IMR-90 (cell line): ENCODE data around the gene ENOX1. TPM values are rescaled to one million over a fixed set of nuclear protein-coding genes. Genes with fewer than 3 reads are reported as not detected.

Source experiments
- ATAC-seq: fragments of 200-7000 bp; cut with Tn5 transposase; 2 replicates; pipeline ENCODE4 v1.9.1; 2020; ENCODE audit warnings: low read depth, mild to moderate bottlenecking, moderate library complexity
- BruUV-seq: library from RNA; stranded (reverse); fragments of 400-500 nt; replicated peaks from 2 replicates; lab custom pipeline; 2021; lab: Mats Ljungman, UMichigan
- CTCF ChIA-PET: fragments of 300-600 bp; formaldehyde crosslinking; extraction: SDS; loops from one replicate; lab custom pipeline; 2021; ENCODE audit warnings: antibody characterized with exemption; lab: Yijun Ruan, JAX
- POLR2A ChIA-PET: fragments of 300-600 bp; sonication (Branson Sonifier 250); formaldehyde crosslinking; loops from one replicate; lab custom pipeline; 2022; ENCODE audit warnings: antibody characterized with exemption; ENCODE audit not compliant: unreplicated experiment; lab: Charles Lee
- DNase-seq: peaks from one replicate; pipeline ENCODE4 v3.0.0; 2013
- H2AFZ ChIP-seq: replicated peaks from 2 replicates; pipeline ENCODE3; 2013; ENCODE audit warnings: low read length, mild to moderate bottlenecking; ENCODE audit not compliant: poor library complexity
- H2AK5ac ChIP-seq: 2 replicates; pipeline ENCODE4 v1.6.1; 2013; ENCODE audit warnings: low read depth, low read length, inconsistent platforms
- H2AK9ac ChIP-seq: replicated peaks from 2 replicates; pipeline ENCODE3; 2013; ENCODE audit warnings: mild to moderate bottlenecking, low read depth, low read length, moderate library complexity; ENCODE audit not compliant: poor library complexity
- H2BK120ac ChIP-seq: 2 replicates; pipeline ENCODE4 v1.6.1; 2013; ENCODE audit warnings: low read depth, low read length, inconsistent platforms
- H2BK15ac ChIP-seq: 3 replicates; pipeline ENCODE4 v1.6.1; 2013; ENCODE audit warnings: low read depth, low read length, inconsistent platforms
- H2BK20ac ChIP-seq: 2 replicates; pipeline ENCODE4 v1.6.1; 2013; ENCODE audit warnings: low read depth, mild to moderate bottlenecking, inconsistent platforms, low read length, moderate library complexity
- H2BK5ac ChIP-seq: 2 replicates; pipeline ENCODE4 v1.6.1; 2013; ENCODE audit warnings: mild to moderate bottlenecking, low read depth, low read length, inconsistent platforms; ENCODE audit not compliant: poor library complexity, severe bottlenecking
- H3K14ac ChIP-seq: replicated peaks from 2 replicates; pipeline ENCODE4 v1.6.1; 2013; ENCODE audit warnings: low read depth, low read length, inconsistent platforms
- H3K18ac ChIP-seq: 2 replicates; pipeline ENCODE4 v1.6.1; 2013; ENCODE audit warnings: low read depth, low read length, control low read depth
- H3K23ac ChIP-seq: 2 replicates; pipeline ENCODE4 v1.6.1; 2013; ENCODE audit warnings: low read depth, low read length, inconsistent platforms
- H3K27ac ChIP-seq: 2 replicates; pipeline ENCODE4 v1.5.1; 2013; ENCODE audit warnings: mild to moderate bottlenecking, control low read depth, low read length; ENCODE audit not compliant: insufficient read depth
- H3K27me3 ChIP-seq: 2 replicates; pipeline ENCODE4 v1.6.1; 2013; ENCODE audit warnings: low read length; ENCODE audit not compliant: control insufficient read depth, insufficient read depth
- H3K36me3 ChIP-seq: 2 replicates; pipeline ENCODE4 v1.6.1; 2013; ENCODE audit warnings: low read length, mixed read lengths; ENCODE audit not compliant: control insufficient read depth, insufficient read depth
- H3K4ac ChIP-seq: 2 replicates; pipeline ENCODE4 v1.6.1; 2013; ENCODE audit warnings: low read depth, low read length, inconsistent platforms
- H3K4me1 ChIP-seq: 2 replicates; pipeline ENCODE4 v1.6.1; 2013; ENCODE audit warnings: low read length, mixed read lengths; ENCODE audit not compliant: control insufficient read depth, insufficient read depth
- H3K4me2 ChIP-seq: 2 replicates; pipeline ENCODE4 v1.6.1; 2013; ENCODE audit warnings: low read depth, mild to moderate bottlenecking, control low read depth, low read length, moderate library complexity
- H3K4me3 ChIP-seq: 2 replicates; pipeline ENCODE4 v1.5.1; 2013; ENCODE audit warnings: low read depth, mild to moderate bottlenecking, control low read depth, low read length, moderate library complexity; ENCODE audit not compliant: insufficient read depth
- H3K56ac ChIP-seq: 2 replicates; pipeline ENCODE4 v1.6.1; 2013; ENCODE audit warnings: low read length, inconsistent platforms; ENCODE audit not compliant: insufficient read depth; ENCODE audit errors: extremely low read depth
- H3K79me1 ChIP-seq, 2 experiments: 2 replicates each; pipeline ENCODE4 v1.6.1; 2013; ENCODE audit warnings: low read length in 2 of 2, inconsistent platforms in 1 of 2, low read depth in 1 of 2
- H3K9ac ChIP-seq: 2 replicates; pipeline ENCODE4 v1.6.1; 2013; ENCODE audit warnings: low read depth, low read length, control low read depth
- H3K9me1 ChIP-seq: 2 replicates; pipeline ENCODE4 v1.6.1; 2013; ENCODE audit warnings: low read length, inconsistent platforms; ENCODE audit not compliant: insufficient read depth
- H3K9me3 ChIP-seq: 2 replicates; pipeline ENCODE4 v1.6.1; 2013; ENCODE audit warnings: low read length; ENCODE audit not compliant: control insufficient read depth, insufficient read depth
- H4K20me1 ChIP-seq: 2 replicates; pipeline ENCODE4 v1.6.1; 2013; ENCODE audit warnings: low read length, inconsistent platforms; ENCODE audit not compliant: insufficient read depth
- H4K5ac ChIP-seq: 2 replicates; pipeline ENCODE4 v1.6.1; 2013; ENCODE audit warnings: mild to moderate bottlenecking, low read depth, low read length, control low read depth
- H4K8ac ChIP-seq, 2 experiments: 2 replicates each; pipeline ENCODE4 v1.6.1; 2013; ENCODE audit warnings: low read depth in 2 of 2, low read length in 2 of 2, control low read depth in 1 of 2, inconsistent platforms in 1 of 2
- H4K91ac ChIP-seq: 2 replicates; pipeline ENCODE4 v1.6.1; 2013; ENCODE audit warnings: low read depth, low read length, inconsistent platforms; ENCODE audit not compliant: insufficient read depth
- BHLHE40 ChIP-seq: fragments of 150-350 bp; IDR thresholded peaks from 2 replicates; pipeline ENCODE4 v1.6.1; 2016; ENCODE audit warnings: mild to moderate bottlenecking, low read depth, low read length
- FOS ChIP-seq: fragments of 150-350 bp; IDR thresholded peaks from 2 replicates; pipeline ENCODE4 v1.6.1; 2016; ENCODE audit warnings: low read depth, low read length
- MAFK ChIP-seq: IDR thresholded peaks from 2 replicates; pipeline ENCODE4 v1.6.1; 2012; ENCODE audit warnings: low read depth, low read length, improper control_type of control experiment
- MAZ ChIP-seq: IDR thresholded peaks from 2 replicates; pipeline ENCODE4 v1.6.1; 2012; ENCODE audit warnings: low read depth, mild to moderate bottlenecking, low read length, improper control_type of control experiment, moderate library complexity, borderline replicate concordance
- NFE2L2 ChIP-seq: fragments of 150-350 bp; IDR thresholded peaks from 2 replicates; pipeline ENCODE4 v1.6.1; 2016; ENCODE audit warnings: low read depth, mild to moderate bottlenecking, low read length
- POLR2A ChIP-seq: IDR thresholded peaks from 2 replicates; pipeline ENCODE4 v1.6.1; 2012; ENCODE audit warnings: mild to moderate bottlenecking, low read depth, low read length
- RAD21 ChIP-seq: IDR thresholded peaks from 2 replicates; pipeline ENCODE4 v1.6.1; 2012; ENCODE audit warnings: low read length, improper control_type of control experiment
- RCOR1 ChIP-seq: IDR thresholded peaks from 2 replicates; pipeline ENCODE4 v1.6.1; 2012; ENCODE audit warnings: mild to moderate bottlenecking, low read length, improper control_type of control experiment; ENCODE audit not compliant: insufficient replicate concordance
- SMC3 ChIP-seq: fragments of 150-350 bp; IDR thresholded peaks from 2 replicates; pipeline ENCODE4 v1.6.1; 2016; ENCODE audit warnings: low read depth, mild to moderate bottlenecking, antibody characterized with exemption, low read length, moderate library complexity
- WGBS, 2 experiments: methylation state at CpG; one replicate each; pipeline versions ENCODE4 v1.1.5 to v1.1.7; 2013; ENCODE audit warnings: missing lambda C conversion rate in 2 of 2; ENCODE audit not compliant: insufficient read length in 1 of 2; ENCODE audit errors: extremely low coverage in 2 of 2; 5-methylcytosine and 5-hydroxymethylcytosine counted together
- dilution Hi-C: fragments of 300-500 bp; cut with HindIII; formaldehyde crosslinking; loops from one replicate; pipeline ENCODE4 v1.14.3; 2018; ENCODE audit warnings: low sequenced_read_pairs; ENCODE audit not compliant: unreplicated experiment
- in situ Hi-C: fragments of 300-500 bp; cut with MboI; formaldehyde crosslinking; loops from 3 replicates; pipeline ENCODE4 v1.14.3; 2019; ENCODE audit warnings: low sequenced_read_pairs, inconsistent platforms, mixed read lengths
- intact Hi-C: fragments of 100-400 bp; cut with micrococcal nuclease; formaldehyde crosslinking; loops from 2 replicates; pipeline ENCODE4 v1.10.0; 2022
- polyA plus RNA-seq, 3 experiments: library from polyadenylated mRNA; depleted of rRNA; stranded (reverse); fragments of >200 nt; gene quantifications; 2 replicates each; pipeline ENCODE4 v1.2.3, GENCODE V29; 2012; ENCODE audit warnings: low replicate concordance in 1 of 3
- total RNA-seq: library from RNA; depleted of rRNA; stranded (reverse); fragments of >200 nt; gene quantifications from 2 replicates; pipeline ENCODE4 v1.2.3, GENCODE V29; 2012
- TF ChIP-seq, protein P1 (sequence below): fragments of 150-350 bp; IDR thresholded peaks from 2 replicates; pipeline ENCODE4 v1.6.1; 2016; ENCODE audit warnings: low read depth, mild to moderate bottlenecking, low read length, moderate library complexity, borderline replicate concordance
- TF ChIP-seq, protein P2 (sequence below): fragments of 150-350 bp; IDR thresholded peaks from 2 replicates; pipeline ENCODE4 v1.6.1; 2017; ENCODE audit warnings: mild to moderate bottlenecking, antibody characterized with exemption, low read length, low read depth
- TF ChIP-seq, protein P3 (sequence below): conservative IDR thresholded peaks from 2 replicates; pipeline ENCODE4 v1.5.1; 2012; ENCODE audit warnings: mild to moderate bottlenecking, low read depth, low read length, improper control_type of control experiment

Gene ENOX1
- total and polyA plus RNA-seq, 2 of the 4 experiments (the other 2 are of a cell fraction): 0.99 to 1.3 TPM

DNA sequence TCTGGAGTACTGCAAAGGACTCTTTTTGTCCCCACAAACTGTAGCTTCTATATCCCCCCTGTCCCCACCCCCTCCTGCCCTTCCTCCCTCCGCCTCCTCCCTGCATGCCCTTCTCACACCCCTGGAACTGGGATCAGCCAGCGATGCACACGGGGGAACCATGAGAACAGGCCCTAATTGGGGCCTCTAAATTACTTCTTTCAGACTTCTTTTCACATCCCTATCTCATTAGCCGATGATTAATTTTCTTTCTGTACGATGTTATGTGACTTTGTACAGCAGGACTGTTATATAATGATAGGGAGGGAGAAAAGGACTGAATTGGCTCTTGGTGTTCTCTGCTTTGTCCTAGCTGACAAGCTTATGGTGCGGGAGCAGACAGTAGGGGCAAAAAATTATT, 415.9 kb downstream of the ENOX1 start:
- H3K36me3 ChIP-seq: no peaks in the 10 kb centered on the region
- H3K4me3 ChIP-seq: no peak overlapping the region
- dilution Hi-C loops (no loop called here), intact Hi-C loops (loop anchor here (10.0 kb wide), 1 partner anchor 504 kb away; the partner anchor contains the start of genes CCDC122 and LACC1), in situ Hi-C loops (no loop called here)
- H3K14ac ChIP-seq: no peak overlapping the region
- no peak overlapping the region for H3K18ac ChIP-seq
- H2BK5ac ChIP-seq: no peak overlapping the region
- peaks cover 3% of the 10 kb centered on the region; the same call in 1 of the 2 replicates for H3K9me3 ChIP-seq
- ChIA-PET POLR2A (no interaction called here), CTCF (no interaction called here)
- no peak overlapping the region for H3K9ac ChIP-seq
- no peak for DNase-seq
- H3K56ac ChIP-seq: no peak overlapping the region
- BruUV-seq: no TSS peak
- H2BK15ac ChIP-seq: no peak overlapping the region
- no peak overlapping the region for H3K27ac ChIP-seq
- peaks cover 5% of the 10 kb centered on the region for H3K4me1 ChIP-seq
- H3K23ac ChIP-seq: no peak overlapping the region
- TF ChIP-seq, protein P1, sequence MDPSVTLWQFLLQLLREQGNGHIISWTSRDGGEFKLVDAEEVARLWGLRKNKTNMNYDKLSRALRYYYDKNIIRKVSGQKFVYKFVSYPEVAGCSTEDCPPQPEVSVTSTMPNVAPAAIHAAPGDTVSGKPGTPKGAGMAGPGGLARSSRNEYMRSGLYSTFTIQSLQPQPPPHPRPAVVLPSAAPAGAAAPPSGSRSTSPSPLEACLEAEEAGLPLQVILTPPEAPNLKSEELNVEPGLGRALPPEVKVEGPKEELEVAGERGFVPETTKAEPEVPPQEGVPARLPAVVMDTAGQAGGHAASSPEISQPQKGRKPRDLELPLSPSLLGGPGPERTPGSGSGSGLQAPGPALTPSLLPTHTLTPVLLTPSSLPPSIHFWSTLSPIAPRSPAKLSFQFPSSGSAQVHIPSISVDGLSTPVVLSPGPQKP: no peak
- TF ChIP-seq MAZ (no peak), BHLHE40 (no peak), POLR2A (no peak), NFE2L2 (no peak), RAD21 (no peak), FOS (no peak), RCOR1 (no peak), MAFK (no peak), SMC3 (no peak)
- TF ChIP-seq, protein P2, sequence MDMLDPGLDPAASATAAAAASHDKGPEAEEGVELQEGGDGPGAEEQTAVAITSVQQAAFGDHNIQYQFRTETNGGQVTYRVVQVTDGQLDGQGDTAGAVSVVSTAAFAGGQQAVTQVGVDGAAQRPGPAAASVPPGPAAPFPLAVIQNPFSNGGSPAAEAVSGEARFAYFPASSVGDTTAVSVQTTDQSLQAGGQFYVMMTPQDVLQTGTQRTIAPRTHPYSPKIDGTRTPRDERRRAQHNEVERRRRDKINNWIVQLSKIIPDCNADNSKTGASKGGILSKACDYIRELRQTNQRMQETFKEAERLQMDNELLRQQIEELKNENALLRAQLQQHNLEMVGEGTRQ: no peak
- TF ChIP-seq, protein P3, sequence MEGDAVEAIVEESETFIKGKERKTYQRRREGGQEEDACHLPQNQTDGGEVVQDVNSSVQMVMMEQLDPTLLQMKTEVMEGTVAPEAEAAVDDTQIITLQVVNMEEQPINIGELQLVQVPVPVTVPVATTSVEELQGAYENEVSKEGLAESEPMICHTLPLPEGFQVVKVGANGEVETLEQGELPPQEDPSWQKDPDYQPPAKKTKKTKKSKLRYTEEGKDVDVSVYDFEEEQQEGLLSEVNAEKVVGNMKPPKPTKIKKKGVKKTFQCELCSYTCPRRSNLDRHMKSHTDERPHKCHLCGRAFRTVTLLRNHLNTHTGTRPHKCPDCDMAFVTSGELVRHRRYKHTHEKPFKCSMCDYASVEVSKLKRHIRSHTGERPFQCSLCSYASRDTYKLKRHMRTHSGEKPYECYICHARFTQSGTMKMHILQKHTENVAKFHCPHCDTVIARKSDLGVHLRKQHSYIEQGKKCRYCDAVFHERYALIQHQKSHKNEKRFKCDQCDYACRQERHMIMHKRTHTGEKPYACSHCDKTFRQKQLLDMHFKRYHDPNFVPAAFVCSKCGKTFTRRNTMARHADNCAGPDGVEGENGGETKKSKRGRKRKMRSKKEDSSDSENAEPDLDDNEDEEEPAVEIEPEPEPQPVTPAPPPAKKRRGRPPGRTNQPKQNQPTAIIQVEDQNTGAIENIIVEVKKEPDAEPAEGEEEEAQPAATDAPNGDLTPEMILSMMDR: no peak
- no peak overlapping the region for H2AK5ac ChIP-seq
- no peak overlapping the region for H2AK9ac ChIP-seq
- H4K8ac ChIP-seq: no peak overlapping the region
- H3K27me3 ChIP-seq: no peaks in the 10 kb centered on the region; the same call in 1 of the 2 replicates
- no peak overlapping the region for H2BK120ac ChIP-seq
- no peak overlapping the region for H4K91ac ChIP-seq
- no peaks in the 10 kb centered on the region; the same call in 1 of the 2 replicates for H3K9me1 ChIP-seq
- no peak for ATAC-seq
- no peak overlapping the region for H4K5ac ChIP-seq
- 83% methylated on average over 1 of the region's 6 CpGs; no CpG with 5 or more reads in 1 of the 2 experiments for WGBS, 2 experiments
- no peak overlapping the region for H2AFZ ChIP-seq
- H3K79me1 ChIP-seq: no peaks in the 10 kb centered on the region
- H3K4ac ChIP-seq: no peak overlapping the region
- no peaks in the 10 kb centered on the region for H4K20me1 ChIP-seq
- no peak overlapping the region for H2BK20ac ChIP-seq
- H3K4me2 ChIP-seq: no peak overlapping the region
